ENCODE results near the gene ABCG4.

ABCG4 gene

DNA sequence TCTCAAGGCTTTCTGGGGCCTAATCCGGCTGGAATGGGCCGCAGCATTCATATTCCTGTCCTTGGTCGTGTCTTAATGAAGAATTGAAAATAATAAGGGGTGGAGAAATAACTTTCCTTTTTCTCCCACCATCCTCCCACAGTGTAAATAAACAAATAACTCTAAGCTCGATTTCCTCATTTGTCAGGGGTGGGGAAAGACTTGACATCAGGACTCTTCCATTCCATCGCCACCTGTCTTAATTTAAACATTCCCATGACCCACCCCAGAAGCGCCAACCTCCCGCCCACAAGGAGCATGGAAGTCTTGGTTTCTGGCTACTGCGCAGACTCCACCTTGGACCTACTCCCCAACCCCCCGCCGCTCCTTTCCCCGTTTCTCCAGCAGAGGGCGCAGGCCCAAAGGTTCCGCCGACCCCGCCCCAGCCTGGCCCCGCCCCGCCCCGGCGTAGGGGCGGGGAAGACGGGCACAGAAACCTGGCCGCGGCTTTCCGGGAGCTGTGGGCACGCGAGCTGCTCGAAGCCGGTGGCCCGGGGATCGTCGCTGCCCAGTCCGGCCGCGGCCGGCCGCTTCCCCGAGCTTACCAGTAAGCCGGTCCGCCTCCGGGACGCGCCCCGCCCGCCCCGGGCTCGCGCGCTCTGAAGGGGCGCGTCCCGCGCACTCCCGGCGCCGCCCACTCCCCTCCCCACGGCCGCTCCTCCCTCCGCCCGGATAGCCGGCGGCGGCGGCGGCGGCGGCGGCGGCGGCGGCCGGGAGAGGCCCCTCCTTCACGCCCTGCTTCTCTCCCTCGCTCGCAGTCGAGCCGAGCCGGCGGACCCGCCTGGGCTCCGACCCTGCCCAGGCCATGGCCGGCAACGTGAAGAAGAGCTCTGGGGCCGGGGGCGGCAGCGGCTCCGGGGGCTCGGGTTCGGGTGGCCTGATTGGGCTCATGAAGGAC lies 57.0 kb downstream of the ABCG4 start, which contains the start of gene CBL:
Gene CBL, plus strand, starts transcription at position 766 of the 937 bp plus-strand sequence. Its CDS starts 79 bp downstream, at position 845.
- DNase-seq (ENCODE audit: low read depth in 2 of 2): peak; percentile 99

- peak; percentile 19 to 45 for DNase-seq (ENCODE audit: low read depth in 2 of 2)
Measured at GRCh38 chr11:119206511-119207414, 57.9 kb downstream of the ABCG4 start.

GRCh38 chr11:119207415-119207960 lies 58.6 kb downstream of the ABCG4 start:
- DNase-seq (ENCODE audit: low read depth in 2 of 2): no peak

DNA sequence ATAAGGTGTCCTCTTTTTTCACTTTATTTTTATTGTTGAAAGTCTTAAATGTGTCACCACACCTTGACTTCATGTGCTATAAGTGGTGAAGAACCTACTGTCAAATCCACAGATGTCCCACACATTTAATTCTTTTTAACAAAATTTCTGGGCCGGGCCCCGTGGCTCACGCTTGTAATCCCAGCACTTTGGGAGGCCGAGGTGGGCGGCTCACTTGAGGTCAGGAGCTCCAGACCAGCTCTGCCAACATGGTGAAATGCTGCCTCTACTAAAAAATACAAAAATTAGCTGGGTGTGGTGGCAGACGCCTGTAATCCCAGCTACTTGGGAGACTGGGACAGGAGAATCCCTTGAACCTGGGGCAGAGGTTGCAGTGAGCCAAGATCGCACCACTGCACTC lies 60.3 kb downstream of the ABCG4 start:
- DNase-seq (ENCODE audit: low read depth in 2 of 2): no peak

DNA sequence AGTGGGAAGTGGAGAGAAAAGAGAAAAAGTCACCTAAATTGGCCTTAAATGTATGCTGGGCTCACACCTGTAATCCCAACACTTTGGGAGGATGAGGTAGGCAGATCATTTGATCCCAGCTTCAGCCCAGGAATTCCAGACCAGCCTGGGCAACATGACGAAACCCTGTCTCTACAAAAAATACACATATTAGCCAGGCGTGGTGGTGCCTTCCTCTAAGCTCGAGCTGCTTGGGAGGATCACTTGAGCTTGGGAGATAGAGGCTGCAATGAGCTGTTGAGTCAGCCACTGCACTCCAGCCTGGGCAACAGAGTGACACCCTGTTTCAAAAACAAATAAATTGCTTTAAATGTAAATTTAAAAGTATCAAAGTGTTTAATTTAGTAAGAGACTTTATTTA lies 61.2 kb downstream of the ABCG4 start:
- no peak for DNase-seq (ENCODE audit: low read depth in 2 of 2)
